GM13977 (cell line): ENCODE measurements around the gene LAMB4.

ENCODE experiments used
- DNase-seq: peaks from one replicate; pipeline ENCODE4 v3.0.0; 2012; ENCODE audit warnings: low spot score
- in situ Hi-C: fragments of 300-500 bp; cut with MboI; formaldehyde crosslinking; loops from one replicate; pipeline ENCODE4 v1.12.0; 2022; ENCODE audit warnings: low sequenced_read_pairs, low pct_unique_long_range_greater_than_20kb, mixed read lengths, inconsistent platforms; ENCODE audit not compliant: unreplicated experiment
- TF ChIP-seq, protein P1 (sequence below): IDR thresholded peaks from 2 replicates; pipeline ENCODE4 v1.5.1; 2012; ENCODE audit warnings: mild to moderate bottlenecking, control low read depth; ENCODE audit not compliant: insufficient read depth; ENCODE audit errors: extremely low read depth, missing control alignments

LAMB4 gene

DNA sequence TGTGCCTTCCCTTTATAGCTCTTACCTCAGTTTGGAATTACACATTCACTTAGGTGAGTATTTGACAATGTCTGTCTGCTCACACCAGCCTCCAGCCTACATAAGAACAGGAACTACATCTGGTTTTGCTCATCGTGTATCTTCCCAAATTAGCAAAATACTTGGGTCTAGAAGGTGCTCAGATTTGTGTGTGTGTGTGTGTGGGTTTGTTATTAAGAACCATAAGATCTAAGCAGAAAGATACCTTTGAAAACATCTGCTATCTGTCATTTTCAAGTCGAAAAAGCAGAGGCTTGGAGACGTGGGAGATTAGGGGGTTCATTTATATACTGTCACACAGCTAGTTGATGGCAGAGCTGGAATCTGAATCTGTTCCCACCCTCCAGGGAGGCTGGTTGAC, 14.8 kb upstream of the LAMB4 start:
- no peak for DNase-seq
- in situ Hi-C loops: no loop called here
- TF ChIP-seq, protein P1, sequence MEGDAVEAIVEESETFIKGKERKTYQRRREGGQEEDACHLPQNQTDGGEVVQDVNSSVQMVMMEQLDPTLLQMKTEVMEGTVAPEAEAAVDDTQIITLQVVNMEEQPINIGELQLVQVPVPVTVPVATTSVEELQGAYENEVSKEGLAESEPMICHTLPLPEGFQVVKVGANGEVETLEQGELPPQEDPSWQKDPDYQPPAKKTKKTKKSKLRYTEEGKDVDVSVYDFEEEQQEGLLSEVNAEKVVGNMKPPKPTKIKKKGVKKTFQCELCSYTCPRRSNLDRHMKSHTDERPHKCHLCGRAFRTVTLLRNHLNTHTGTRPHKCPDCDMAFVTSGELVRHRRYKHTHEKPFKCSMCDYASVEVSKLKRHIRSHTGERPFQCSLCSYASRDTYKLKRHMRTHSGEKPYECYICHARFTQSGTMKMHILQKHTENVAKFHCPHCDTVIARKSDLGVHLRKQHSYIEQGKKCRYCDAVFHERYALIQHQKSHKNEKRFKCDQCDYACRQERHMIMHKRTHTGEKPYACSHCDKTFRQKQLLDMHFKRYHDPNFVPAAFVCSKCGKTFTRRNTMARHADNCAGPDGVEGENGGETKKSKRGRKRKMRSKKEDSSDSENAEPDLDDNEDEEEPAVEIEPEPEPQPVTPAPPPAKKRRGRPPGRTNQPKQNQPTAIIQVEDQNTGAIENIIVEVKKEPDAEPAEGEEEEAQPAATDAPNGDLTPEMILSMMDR: no peak

DNA sequence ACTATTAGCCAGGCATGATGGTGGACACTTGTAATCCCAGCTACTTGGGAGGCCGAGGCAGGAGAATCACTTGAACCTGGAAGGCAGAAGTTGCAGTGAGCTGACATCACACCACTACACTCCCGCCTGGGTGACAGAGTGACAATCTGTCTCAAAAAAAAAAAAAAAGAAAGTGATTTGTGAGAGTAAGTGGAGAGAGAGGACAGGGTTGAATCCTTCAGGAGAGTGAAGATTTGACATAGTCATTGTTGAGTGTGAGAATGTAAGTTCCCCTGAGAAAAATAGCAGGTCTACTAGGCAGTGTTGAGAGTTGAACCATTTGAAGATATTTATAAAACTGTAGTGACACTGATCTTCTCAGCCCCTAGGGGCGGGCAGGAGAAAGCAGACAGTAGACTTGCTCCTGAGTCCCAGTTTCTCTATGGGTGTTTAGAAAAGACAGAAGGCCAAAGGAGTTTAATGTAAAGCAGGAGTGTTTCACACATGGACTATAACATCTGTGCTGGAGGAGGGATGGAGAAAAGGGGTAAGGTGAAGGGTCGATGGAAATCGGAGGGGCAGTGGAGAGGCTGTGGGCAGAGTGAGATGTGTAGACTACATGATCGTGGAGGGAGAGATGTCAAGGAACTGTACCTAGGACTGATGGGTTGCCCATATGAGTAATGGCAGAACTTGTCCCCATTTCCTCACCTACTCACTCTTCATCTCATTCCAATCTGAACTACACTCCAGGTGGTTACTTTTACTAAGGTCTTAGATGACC, 13.7 kb upstream of the LAMB4 start:
- no peak for DNase-seq
- TF ChIP-seq, protein P1: no peak
- in situ Hi-C loops: no loop called here

DNA sequence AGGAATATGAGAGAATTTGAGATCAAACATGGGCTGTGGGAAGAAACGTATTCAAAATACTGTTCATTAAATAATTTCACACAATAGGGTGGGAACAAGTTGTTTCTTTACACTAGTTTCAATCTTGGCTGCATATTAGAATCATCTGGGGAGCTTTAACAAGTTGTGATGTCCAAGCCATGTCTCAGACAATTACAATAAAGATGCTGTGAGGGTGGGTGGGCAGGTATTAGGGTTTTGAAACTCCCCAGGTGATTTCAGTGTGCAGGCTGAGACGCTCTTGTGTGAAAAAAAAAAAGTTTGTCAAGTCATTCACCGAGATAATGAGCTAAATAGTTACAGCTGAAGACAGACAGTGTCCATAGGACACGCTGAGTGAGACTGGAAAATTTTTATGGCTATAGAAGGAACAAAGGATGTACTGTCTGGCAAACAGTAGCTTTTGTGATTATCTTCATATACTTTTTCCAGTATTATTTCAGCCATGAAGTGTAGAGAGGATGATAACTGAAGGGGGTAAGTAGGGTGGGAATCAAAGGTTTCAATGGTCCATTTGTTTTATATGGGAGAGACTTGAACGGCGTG, 12.6 kb upstream of the LAMB4 start:
- TF ChIP-seq, protein P1: no peak
- no peak for DNase-seq
- in situ Hi-C loops: no loop called here

DNA sequence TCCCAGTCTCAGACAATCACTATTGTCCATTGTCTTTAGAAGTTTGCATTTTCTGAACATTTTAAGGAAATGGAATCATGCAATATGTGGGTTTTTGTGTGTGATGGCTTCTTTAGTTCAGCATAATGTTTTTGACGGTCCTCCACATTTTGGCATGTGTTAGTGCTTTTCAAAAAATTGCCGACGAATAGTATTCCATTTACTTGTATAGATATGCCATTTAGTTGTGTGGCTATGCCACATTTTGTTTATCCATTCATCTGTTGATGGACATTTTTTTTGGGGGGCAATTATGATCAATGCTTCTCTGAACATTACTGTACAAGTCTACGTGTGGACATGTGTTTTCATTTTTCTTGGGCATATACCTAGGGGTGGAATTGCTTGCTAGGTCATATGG, 12.0 kb upstream of the LAMB4 start:
- DNase-seq: no peak
- TF ChIP-seq, protein P1: no peak
- in situ Hi-C loops: no loop called here

DNA sequence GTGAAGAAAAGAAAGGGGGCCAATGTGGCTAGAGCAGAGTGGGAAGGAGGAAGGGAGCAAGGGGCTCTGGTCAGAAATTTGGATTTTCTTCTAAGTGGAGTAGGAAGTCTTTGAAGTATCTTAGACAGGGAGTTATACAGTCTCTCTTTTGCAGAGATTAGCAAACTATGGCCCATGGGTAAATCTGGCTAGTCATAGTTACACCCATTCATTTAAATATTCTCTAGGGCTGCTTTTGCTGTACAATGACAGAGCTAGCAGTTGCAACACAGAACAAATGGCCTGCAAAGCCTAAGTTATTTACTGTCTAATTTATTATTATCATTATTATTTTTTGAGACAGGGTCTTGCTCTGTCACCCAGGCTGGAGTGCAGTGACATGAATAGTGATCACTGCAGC, 10.5 kb upstream of the LAMB4 start:
- no peak for DNase-seq
- TF ChIP-seq, protein P1: no peak
- in situ Hi-C loops: no loop called here

DNA sequence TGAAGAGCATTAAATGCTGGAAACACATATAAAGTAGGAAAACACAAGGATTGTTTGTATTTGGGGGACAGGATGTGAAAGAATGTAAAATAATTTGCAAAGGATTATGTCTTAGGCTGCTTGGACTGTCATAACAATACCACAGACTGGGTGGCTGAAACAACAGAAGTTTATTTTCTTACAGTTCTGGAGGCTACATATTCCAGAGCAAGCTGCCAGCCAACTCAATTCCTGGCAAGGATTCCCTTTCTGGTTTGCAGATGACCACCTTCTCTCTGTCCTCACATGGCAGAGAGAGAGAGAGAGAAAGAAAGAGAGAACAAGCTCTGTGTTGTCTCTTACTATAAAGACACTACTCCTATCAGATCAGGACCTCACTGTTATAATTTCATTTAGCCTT, 8.8 kb upstream of the LAMB4 start:
- in situ Hi-C loops: no loop called here
- DNase-seq: no peak
- TF ChIP-seq, protein P1: no peak
